H1 (cell line): Measurements from ENCODE around the gene B3GALT4. TPM values are rescaled to one million over a fixed set of nuclear protein-coding genes. Genes with fewer than 3 reads are reported as not detected.

Source experiments
- BACH1 ChIP-seq: IDR thresholded peaks from 2 replicates; pipeline ENCODE4 v1.6.1; 2012; ENCODE audit warnings: low read length, improper control_type of control experiment
- BCL11A ChIP-seq, 2 experiments: IDR thresholded peaks; one replicate each; pipeline ENCODE4 v1.6.1; 2011; ENCODE audit warnings: low read depth in 2 of 2, low read length in 2 of 2, mild to moderate bottlenecking in 2 of 2
- CBX5 ChIP-seq: fragments of 300-800, 300-1000 bp; sonication (generic); IDR thresholded peaks from 2 replicates; pipeline ENCODE4 v1.7.1; 2016; ENCODE audit warnings: antibody characterized with exemption, low read length, low read depth
- CEBPB ChIP-seq: IDR thresholded peaks from 2 replicates; pipeline ENCODE4 v1.6.1; 2012; ENCODE audit warnings: low read depth, low read length
- CTBP2 ChIP-seq: IDR thresholded peaks from 2 replicates; pipeline ENCODE4 v1.7.0; 2011; ENCODE audit warnings: borderline replicate concordance, mild to moderate bottlenecking, moderate library complexity, mixed read lengths, low read length; ENCODE audit not compliant: insufficient read depth, insufficient read length
- FOSL1 ChIP-seq: IDR thresholded peaks from 2 replicates; pipeline ENCODE4 v1.6.1; 2011; ENCODE audit warnings: mild to moderate bottlenecking, low read depth, low read length, moderate library complexity; ENCODE audit not compliant: insufficient read depth
- JUND ChIP-seq: IDR thresholded peaks from 2 replicates; pipeline ENCODE4 v1.6.1; 2011; ENCODE audit warnings: mild to moderate bottlenecking, improper control_type of control experiment, low read length
- KDM5A ChIP-seq: fragments of 200-600 bp; IDR thresholded peaks from 2 replicates; pipeline ENCODE4 v1.7.1; 2012; ENCODE audit warnings: mild to moderate bottlenecking, low read length, inconsistent platforms, mixed read lengths
- NANOG ChIP-seq: IDR thresholded peaks from 2 replicates; pipeline ENCODE4 v1.6.1; 2011; ENCODE audit warnings: low read length, low read depth, mild to moderate bottlenecking, inconsistent platforms; ENCODE audit not compliant: insufficient read depth, poor library complexity, severe bottlenecking
- NRF1 ChIP-seq: IDR thresholded peaks from 2 replicates; pipeline ENCODE4 v1.6.1; 2011; ENCODE audit warnings: mild to moderate bottlenecking, low read depth, low read length, improper control_type of control experiment
- SAP30 ChIP-seq: fragments of 300-600 bp; sonication (generic); IDR thresholded peaks from 2 replicates; pipeline ENCODE4 v1.7.1; 2012; ENCODE audit warnings: low read length, moderate library complexity, mild to moderate bottlenecking, inconsistent platforms; ENCODE audit not compliant: insufficient read depth, insufficient replicate concordance
- SIN3A ChIP-seq, 2 experiments: IDR thresholded peaks in 1 of 2; conservative IDR thresholded peaks in 1 of 2; 2 replicates each; pipeline ENCODE4 v1.6.1; 2011 to 2012; ENCODE audit warnings: low read length in 2 of 2, improper control_type of control experiment in 1 of 2, low read depth in 1 of 2, mild to moderate bottlenecking in 1 of 2
- SP1 ChIP-seq: IDR thresholded peaks from 2 replicates; pipeline ENCODE4 v1.6.1; 2011; ENCODE audit warnings: low read depth, low read length
- SP2 ChIP-seq: IDR thresholded peaks from 2 replicates; pipeline ENCODE4 v1.6.1; 2012; ENCODE audit warnings: mild to moderate bottlenecking, low read length, inconsistent platforms
- SP4 ChIP-seq: IDR thresholded peaks from 2 replicates; pipeline ENCODE4 v1.6.1; 2012; ENCODE audit warnings: low read length, inconsistent platforms
- SRF ChIP-seq: IDR thresholded peaks from 2 replicates; pipeline ENCODE4 v1.6.1; 2011; ENCODE audit warnings: mild to moderate bottlenecking, low read depth, low read length, moderate library complexity
- TAF7 ChIP-seq: optimal IDR thresholded peaks from 2 replicates; pipeline ENCODE3; 2011; ENCODE audit warnings: low read depth, mild to moderate bottlenecking, inconsistent platforms, low read length, moderate library complexity, borderline replicate concordance
- TBP ChIP-seq: IDR thresholded peaks from 2 replicates; pipeline ENCODE4 v1.6.1; 2011; ENCODE audit warnings: low read depth, low read length, improper control_type of control experiment
- polyA plus RNA-seq, 7 experiments: library from polyadenylated mRNA; depleted of rRNA in 3 of 7; stranded (reverse) in 5 of 7; unstranded in 2 of 7; fragments of >200 nt in 5 of 7; fragments of 200-250 nt in 2 of 7; gene quantifications; 1 replicate in 5 of 7; 2 replicates in 1 of 7; 4 replicates in 1 of 7; pipeline versions ENCODE4 v1.2.1 to v1.2.3, GENCODE V29; 2011 to 2013; ENCODE audit warnings: missing spikeins in 2 of 7, mixed read lengths in 2 of 7
- total RNA-seq: library from RNA; stranded (reverse); fragmentation: NEBNext Ultra II Directional; extraction: Animal tissue kit (Norgen Biotek cat#: 25700); gene quantifications from 2 replicates; pipeline ENCODE4 v1.2.1, GENCODE V29; 2021
- TF ChIP-seq, protein P1 (sequence below), 3 experiments: IDR thresholded peaks; 1 replicate in 2 of 3; 2 replicates in 1 of 3; pipeline versions ENCODE4 v1.5.1 to v1.6.1; 2011; ENCODE audit warnings: low read length in 3 of 3, mild to moderate bottlenecking in 3 of 3, inconsistent platforms in 2 of 3, low read depth in 1 of 3, moderate library complexity in 1 of 3; ENCODE audit not compliant: insufficient read depth in 1 of 3; ENCODE audit errors: control extremely low read depth in 1 of 3
- TF ChIP-seq, protein P2 (sequence below): IDR thresholded peaks from 2 replicates; pipeline ENCODE4 v1.6.1; 2012; ENCODE audit warnings: inconsistent platforms

The B3GALT4 gene
- total and polyA plus RNA-seq, 2 of the 8 experiments (the other 6 are each of a cell fraction or from before 2014, with no cell fraction given): 2.2 to 3.0 TPM

- TF ChIP-seq, protein P1, sequence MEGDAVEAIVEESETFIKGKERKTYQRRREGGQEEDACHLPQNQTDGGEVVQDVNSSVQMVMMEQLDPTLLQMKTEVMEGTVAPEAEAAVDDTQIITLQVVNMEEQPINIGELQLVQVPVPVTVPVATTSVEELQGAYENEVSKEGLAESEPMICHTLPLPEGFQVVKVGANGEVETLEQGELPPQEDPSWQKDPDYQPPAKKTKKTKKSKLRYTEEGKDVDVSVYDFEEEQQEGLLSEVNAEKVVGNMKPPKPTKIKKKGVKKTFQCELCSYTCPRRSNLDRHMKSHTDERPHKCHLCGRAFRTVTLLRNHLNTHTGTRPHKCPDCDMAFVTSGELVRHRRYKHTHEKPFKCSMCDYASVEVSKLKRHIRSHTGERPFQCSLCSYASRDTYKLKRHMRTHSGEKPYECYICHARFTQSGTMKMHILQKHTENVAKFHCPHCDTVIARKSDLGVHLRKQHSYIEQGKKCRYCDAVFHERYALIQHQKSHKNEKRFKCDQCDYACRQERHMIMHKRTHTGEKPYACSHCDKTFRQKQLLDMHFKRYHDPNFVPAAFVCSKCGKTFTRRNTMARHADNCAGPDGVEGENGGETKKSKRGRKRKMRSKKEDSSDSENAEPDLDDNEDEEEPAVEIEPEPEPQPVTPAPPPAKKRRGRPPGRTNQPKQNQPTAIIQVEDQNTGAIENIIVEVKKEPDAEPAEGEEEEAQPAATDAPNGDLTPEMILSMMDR (IDR thresholded peaks at IDR 0.05; ENCODE audit: control extremely low read depth in 1 of 3, insufficient read depth in 1 of 3, low read depth in 1 of 3, low read length in 3 of 3): peak in 2 of 3 experiments; percentile 40 to 62; a peak in 2 of 4 replicates
- TF ChIP-seq BACH1 (no peak), KDM5A (no peak), JUND (no peak), BCL11A (IDR thresholded peaks at IDR 0.05; ENCODE audit: low read depth in 2 of 2, low read length in 2 of 2) (no peak), NRF1 (no peak), CEBPB (no peak), SP4 (no peak), SIN3A (conservative IDR thresholded peaks at IDR 0.05 in 1 of 2, IDR thresholded peaks at IDR 0.05 in 1 of 2; ENCODE audit: low read depth in 1 of 2, low read length in 2 of 2) (peak; percentile 32 to 77; a peak in 2 of 4 replicates), NANOG (peak; percentile 16), SAP30 (no peak), TAF7 (peak; percentile 63), FOSL1 (0 out of 2 replicates have a peak, but pooled peaks have one; percentile 59), CTBP2 (peak; percentile 46), SRF (no peak), SP2 (no peak), SP1 (no peak), TBP (peak; percentile 33; the same call in 1 of the 2 replicates), CBX5 (no peak)
- TF ChIP-seq, protein P2, sequence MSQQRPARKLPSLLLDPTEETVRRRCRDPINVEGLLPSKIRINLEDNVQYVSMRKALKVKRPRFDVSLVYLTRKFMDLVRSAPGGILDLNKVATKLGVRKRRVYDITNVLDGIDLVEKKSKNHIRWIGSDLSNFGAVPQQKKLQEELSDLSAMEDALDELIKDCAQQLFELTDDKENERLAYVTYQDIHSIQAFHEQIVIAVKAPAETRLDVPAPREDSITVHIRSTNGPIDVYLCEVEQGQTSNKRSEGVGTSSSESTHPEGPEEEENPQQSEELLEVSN: no peak
Observed at GRCh38 chr6:33276864-33277662, at the start of gene B3GALT4 (continued).
